Measurements from ENCODE around the gene ABAT.

Gene ABAT

DNA sequence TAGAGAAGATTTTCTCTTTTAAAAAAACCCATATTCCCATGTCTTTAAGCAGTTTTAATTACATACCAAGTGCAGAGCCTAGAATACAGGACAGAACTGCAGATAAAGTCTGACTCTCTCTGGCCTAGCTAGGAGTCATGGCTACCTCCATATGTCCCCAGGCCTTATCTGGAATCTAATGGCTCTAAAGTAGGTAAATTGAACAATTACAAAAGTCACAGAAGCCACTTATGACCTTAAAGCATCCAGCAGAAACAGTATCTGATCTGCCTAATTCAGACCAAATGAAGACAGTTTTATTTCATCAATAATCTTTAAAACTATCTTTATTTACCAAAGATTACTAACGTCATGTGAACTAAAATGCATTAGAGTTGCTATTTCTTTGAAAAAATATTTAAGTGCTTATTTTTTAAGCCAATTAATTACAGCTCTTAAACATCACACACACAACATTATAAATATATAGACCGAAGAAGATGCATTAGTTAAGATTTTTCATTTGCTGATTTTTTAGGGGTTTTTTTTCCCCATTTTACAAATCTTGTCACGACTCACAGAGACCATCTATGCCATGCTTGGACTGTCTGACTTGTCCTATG is 152.0 kb downstream of the ABAT start:
- no peak for DNase-seq

- DNase-seq = no peak
These were observed 154.2 kb downstream of the ABAT start for GRCh38 chr16:8828541-8829165.

GRCh38 chr16:8831450-8831849 is 157.0 kb downstream of the ABAT start:
- DNase-seq = no peak

DNA sequence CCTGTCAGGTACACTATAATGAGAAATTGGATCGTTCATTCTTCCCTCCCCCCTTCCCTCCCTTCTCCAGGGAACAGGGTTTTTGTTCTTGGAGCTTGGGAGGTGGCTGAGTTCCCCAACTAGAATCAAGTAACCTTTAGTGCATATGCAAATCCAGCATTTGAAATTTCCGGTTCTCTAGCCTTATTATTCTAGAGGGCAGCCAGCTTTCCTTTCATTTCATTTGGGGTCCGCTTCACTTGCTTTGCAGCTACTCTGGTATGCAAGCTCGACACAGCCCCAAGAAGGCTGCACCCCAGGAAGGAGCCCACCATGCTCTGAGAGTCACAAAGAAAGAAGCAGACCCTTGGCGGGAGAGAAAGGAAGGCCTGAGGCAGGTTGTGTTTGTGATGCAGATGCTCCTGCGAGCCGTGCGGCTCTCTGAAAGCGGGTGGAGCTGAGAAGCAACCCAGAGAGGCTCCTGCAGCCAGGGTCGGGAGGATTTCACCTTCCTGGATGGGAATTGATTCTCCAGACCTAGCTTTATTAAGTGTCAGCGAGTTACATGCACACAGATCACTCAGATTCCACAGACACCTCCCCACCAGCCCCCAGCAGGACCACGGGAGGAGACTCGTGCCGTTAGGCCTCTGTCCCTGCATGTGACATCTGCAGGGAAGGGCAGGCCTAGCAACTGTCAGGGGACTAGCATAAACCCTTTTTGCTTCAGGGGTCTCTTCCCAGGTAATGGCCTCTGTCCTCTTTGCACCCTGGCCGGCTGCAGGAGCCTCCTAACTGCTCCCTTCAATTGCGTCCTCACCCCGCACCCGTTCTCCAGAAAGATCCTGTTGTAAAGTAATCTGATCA is 157.7 kb downstream of the ABAT start:
- DNase-seq = no peak

DNA sequence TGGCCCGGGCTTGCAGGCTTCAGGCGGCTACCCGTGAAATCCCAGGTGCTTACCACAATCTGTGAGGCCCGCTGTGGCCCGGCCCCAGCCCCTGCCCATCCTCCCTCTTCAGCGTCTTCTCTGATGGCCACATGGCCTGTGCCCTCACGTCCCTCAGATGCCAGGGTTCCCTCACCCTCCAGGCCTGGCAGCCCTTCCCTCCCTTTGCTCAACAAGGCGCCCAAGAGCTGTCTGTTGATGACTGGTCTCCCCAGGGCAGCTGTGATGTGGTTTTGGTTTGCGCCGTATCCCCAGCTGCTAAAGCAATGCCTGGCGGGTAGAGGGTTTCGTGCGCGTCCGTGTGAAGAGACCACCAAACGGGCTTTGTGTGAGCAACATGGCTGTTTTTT is 158.3 kb downstream of the ABAT start:
- DNase-seq = no peak

Measured in NCI-H446 treated with DMSO at 0.1 percent for 48 hours (cell line).